Ovary (tissue), 9 donors: ENCODE data around the gene SF3B1. TPM values are rescaled to one million over a fixed set of nuclear protein-coding genes. Genes with fewer than 3 reads are reported as not detected.

Experiments used
- DNase-seq, 5 donors: peaks; one replicate each; pipeline ENCODE4 v3.0.0-alpha.2; 2019 to 2020
- H3K27ac ChIP-seq, 2 donors: fragments of 200-600 bp; one replicate each; pipeline versions ENCODE4 v1.5.1 to v1.8.0; 2019 to 2022
- H3K27me3 ChIP-seq: fragments of 200-600 bp; one replicate; pipeline ENCODE4 v1.8.0; 2022
- H3K36me3 ChIP-seq: fragments of 200-600 bp; sonication (generic); one replicate; pipeline ENCODE4 v1.5.1; 2019
- H3K4me1 ChIP-seq: one replicate; pipeline ENCODE4 v1.8.1; 2013; ENCODE audit warnings: mild to moderate bottlenecking, moderate library complexity; ENCODE audit not compliant: insufficient read depth
- H3K4me3 ChIP-seq: fragments of 200-600 bp; sonication (generic); one replicate; pipeline ENCODE4 v1.5.1; 2017
- H3K9me3 ChIP-seq, 2 donors: fragments of 200-600 bp in 1 of 2; sonication (generic) in 1 of 2; one replicate each; pipeline versions ENCODE4 v1.5.1 to v1.8.1; 2013 to 2019; ENCODE audit warnings: mild to moderate bottlenecking in 1 of 2, moderate library complexity in 1 of 2
- CTCF ChIP-seq, 3 donors: fragments of 450-650 bp in 2 of 3; fragments of 200-600 bp in 1 of 3; IDR thresholded peaks; one replicate each; pipeline versions ENCODE4 v1.5.1 to v1.8.0; 2016 to 2022; ENCODE audit warnings: antibody characterized with exemption in 3 of 3, mild to moderate bottlenecking in 1 of 3
- EP300 ChIP-seq: sonication (generic); formaldehyde crosslinking; IDR thresholded peaks from one replicate; pipeline ENCODE4 v1.6.1; 2017; ENCODE audit warnings: antibody characterized with exemption
- POLR2A ChIP-seq: fragments of 450-650 bp; IDR thresholded peaks from one replicate; pipeline ENCODE4 v1.6.1; 2017; ENCODE audit warnings: antibody characterized with exemption, mild to moderate bottlenecking, moderate library complexity
- WGBS, 3 donors: extraction: QIAGEN DNeasy Blood & Tissue Kit in 1 of 3; methylation state at CpG; one replicate each; pipeline versions ENCODE4 v1.1.5 to v1.1.7; 2013 to 2017; 5-methylcytosine and 5-hydroxymethylcytosine counted together
- intact Hi-C, 4 donors: fragments of 100-400 bp; cut with DNase I; formaldehyde crosslinking; loops; one replicate each; pipeline versions ENCODE4 v1.11.0 to v1.15.1; 2022 to 2023
- polyA plus RNA-seq, 2 donors: library from polyadenylated mRNA; stranded (reverse); fragments of 200-250 nt in 1 of 2; fragments of 350-450 nt in 1 of 2; fragmentation: Illumina TruSeq in 1 of 2; extraction: RNeasy Lipid Tissue Mini Kit (QIAGEN cat#74804) in 1 of 2; gene quantifications; one replicate each; pipeline ENCODE4 v1.2.3, GENCODE V29; 2013 to 2014
- total RNA-seq, 7 donors: library from RNA; depleted of rRNA in 2 of 7; stranded (reverse); fragments of >200 nt in 2 of 7; fragmentation: NEBNext Ultra II Directional in 3 of 7; extraction: Animal tissue kit (Norgen Biotek cat#: 25700) in 3 of 7; gene quantifications; one replicate each; pipeline versions ENCODE4 v1.1.0 to v1.2.4, GENCODE V29; 2016 to 2023
- donor health status: DM: no; HTN: no; CAD: no; lungs with moderate emphysema.
- donor health status: DM: no; HTN: no; CAD: no.
- donor health status: Bipolar disorder and iron deficiency.
- donor health status: DM: yes; HTN: yes; CAD: no.
- donor health status: DM: no; HTN: no; CAD: no.
- donor health status: DM: yes; HTN: yes; CAD: no.

The SF3B1 gene
- total and polyA plus RNA-seq, 9 donors: 189 to 336 (median 245) TPM

GRCh38 chr2:197455428-197455827 is 20.6 kb upstream of the SF3B1 start:
- Histone ChIP-seq H3K4me1 (peaks cover 3% of the 10 kb centered on the region), H3K9me3 (no peaks in the 10 kb centered on the region), H3K36me3 (no peaks in the 10 kb centered on the region), H3K4me3 (no peak overlapping the region), H3K27ac (no peak overlapping the region), H3K27me3 (no peaks in the 10 kb centered on the region)
- WGBS, 3 donors: 90 to 92% (median 90%) methylated on average over 1 of the region's 1 CpG
- no peak for TF ChIP-seq POLR2A
- no peak for TF ChIP-seq CTCF (IDR thresholded peaks at IDR 0.05)
- TF ChIP-seq EP300: no peak
- no peak for DNase-seq
- intact Hi-C loops: no loop called here

- H3K4me3 ChIP-seq: peak overlapping the region; percentile 91
- no peak for TF ChIP-seq CTCF (IDR thresholded peaks at IDR 0.05)
- TF ChIP-seq POLR2A: no peak
- no peak for TF ChIP-seq EP300
- peaks cover 3% of the 10 kb centered on the region for H3K4me1 ChIP-seq
- no peaks in the 10 kb centered on the region for H3K27me3 ChIP-seq
- H3K27ac ChIP-seq: no peak overlapping the region
- 57 to 76% (median 63%) methylated on average over 2 of the region's 2 CpGs for WGBS, 3 donors
- DNase-seq: no peak
- no peaks in the 10 kb centered on the region for H3K9me3 ChIP-seq
- intact Hi-C loops: loop anchor here in 2 of 4 donors (5.0 kb wide), 1 partner anchor 42 kb away; the partner anchor contains the start of gene HSPD1 (in 2 of the 2)
- H3K36me3 ChIP-seq: no peaks in the 10 kb centered on the region
These were observed 20.1 kb upstream of the SF3B1 start for GRCh38 chr2:197454923-197455322.

GRCh38 chr2:197453914-197454398 is 19.1 kb upstream of the SF3B1 start:
- Histone ChIP-seq H3K4me3 (peak overlapping the region; percentile 91), H3K27me3 (no peaks in the 10 kb centered on the region), H3K36me3 (no peaks in the 10 kb centered on the region), H3K27ac (peak overlapping the region; percentile 96 to 99), H3K4me1 (peaks cover 3% of the 10 kb centered on the region), H3K9me3 (no peaks in the 10 kb centered on the region)
- 0 to 1% (median 0%) methylated on average over 11 of the region's 11 CpGs for WGBS, 3 donors
- intact Hi-C loops: loop anchor here in 3 of 4 donors (2.0 to 5.0 kb wide), 2 partner anchors 19 to 43 kb away; partner anchors contain the start of genes HSPD1 (in 2 of the 3) and SF3B1 (in 1 of the 3)
- peak in 1 of 5 donors; percentile 82 for DNase-seq
- TF ChIP-seq EP300 (no peak), POLR2A (no peak), CTCF (IDR thresholded peaks at IDR 0.05) (no peak)

- DNase-seq: peak; percentile 99
- WGBS, 3 donors: 0% methylated on average over 64 to 70 of the region's 70 CpGs
- intact Hi-C loops: loop anchor here in 3 of 4 donors (2.0 to 5.0 kb wide), 2 partner anchors 19 to 44 kb away; partner anchors contain the start of genes HSPD1 (in 2 of the 3) and SF3B1 (in 1 of the 3)
- Histone ChIP-seq H3K27me3 (no peaks in the 10 kb centered on the region), H3K4me1 (peaks cover 3% of the 10 kb centered on the region), H3K9me3 (no peaks in the 10 kb centered on the region), H3K36me3 (no peaks in the 10 kb centered on the region), H3K27ac (peak within 1 kb of the TSS; percentile 96 to 99), H3K4me3 (peak within 1 kb of the TSS; percentile 91)
- TF ChIP-seq EP300: peak; percentile 82
- TF ChIP-seq CTCF (IDR thresholded peaks at IDR 0.05): peak; percentile 15 to 46 (median 42)
- peak; percentile 95 for TF ChIP-seq POLR2A
These were observed 18.5 kb upstream of the SF3B1 start, which contains the start of gene COQ10B for GRCh38 chr2:197453123-197453913. COQ10B (plus strand) TSS chr2:197453552; CDS start chr2:197453561, 9 bp downstream.
